IPS DF 4.7 (cell line): ENCODE results near the gene INPP5A.
"Not testable (repeated sequence)": the region's sequence is repeated elsewhere in the genome, so short reads cannot be mapped to it uniquely, and the experiment has no call there.

ENCODE experiments used
- DNase-seq: peaks from one replicate; pipeline ENCODE4 v3.0.0-alpha.2; 2013; ENCODE audit warnings: low spot score; ENCODE audit errors: extremely low read depth

INPP5A gene

GRCh38 chr10:132503581-132504421, 33.8 kb upstream of the INPP5A start:
- no peak for DNase-seq

- DNase-seq, result no peak
These were observed 32.9 kb upstream of the INPP5A start for GRCh38 chr10:132504501-132505272.

- DNase-seq, result not testable (repeated sequence)
These were observed 32.0 kb upstream of the INPP5A start for GRCh38 chr10:132505546-132505945.

- DNase-seq, result no peak
These were observed 30.7 kb upstream of the INPP5A start for GRCh38 chr10:132506711-132507408.

GRCh38 chr10:132507409-132507955, 30.1 kb upstream of the INPP5A start:
- DNase-seq, result no peak

GRCh38 chr10:132507956-132508490, 29.6 kb upstream of the INPP5A start:
- no peak for DNase-seq

GRCh38 chr10:132508581-132509443, 28.8 kb upstream of the INPP5A start:
- DNase-seq, result no peak

GRCh38 chr10:132509506-132510173, 27.9 kb upstream of the INPP5A start:
- DNase-seq, result no peak

GRCh38 chr10:132510174-132510611, 27.4 kb upstream of the INPP5A start:
- no peak for DNase-seq

GRCh38 chr10:132511121-132512051, 26.2 kb upstream of the INPP5A start:
- DNase-seq, result no peak

GRCh38 chr10:132512052-132512442, 25.5 kb upstream of the INPP5A start:
- no peak for DNase-seq

- DNase-seq, result no peak
These were observed 24.8 kb upstream of the INPP5A start for GRCh38 chr10:132512693-132513345.

- no peak for DNase-seq
These were observed 22.6 kb upstream of the INPP5A start for GRCh38 chr10:132514821-132515520.

- DNase-seq, result no peak
These were observed 21.5 kb upstream of the INPP5A start for GRCh38 chr10:132515811-132516726.

GRCh38 chr10:132516771-132517725, 20.5 kb upstream of the INPP5A start:
- DNase-seq, result peak; percentile 58
